Stimulated activated naive CD8-positive, alpha-beta T cell treated with anti-CD3 and anti-CD28 coated beads, Interleukin-15, Interleukin-2, amounts not matched to agents 100 U/mL and 50 U/mL, for 24 hours (primary cell): ENCODE data around the gene GCNT4.
"Not testable (repeated sequence)": the region's sequence is repeated elsewhere in the genome, so short reads cannot be mapped to it uniquely, and the experiment has no call there.

Source experiments
- ATAC-seq: fragments of 150-1000 bp; cut with Tn5 transposase; one replicate; pipeline ENCODE4 v1.10.0; 2021
- DNase-seq: peaks from one replicate; pipeline ENCODE4 v3.0.0; 2021

The GCNT4 gene

GRCh38 chr5:75052192-75053053, at the start of gene GCNT4:
GCNT4 (minus strand) TSS chr5:75052558; CDS start chr5:75030037, 22,521 bp downstream.
- ATAC-seq (peak; percentile 45), DNase-seq (peak; percentile 65)

GRCh38 chr5:75095956-75096355, 43.6 kb upstream of the GCNT4 start:
- not testable (repeated sequence) for DNase-seq, ATAC-seq

- no peak for ATAC-seq
- no peak for DNase-seq
These were observed 39.2 kb upstream of the GCNT4 start for GRCh38 chr5:75091597-75091996.

GRCh38 chr5:75089662-75090061, 37.3 kb upstream of the GCNT4 start:
- DNase-seq, result no peak
- ATAC-seq, result peak; percentile 53

GRCh38 chr5:75089137-75089536, 36.8 kb upstream of the GCNT4 start:
- DNase-seq, result peak; percentile 26
- peak; percentile 95 for ATAC-seq

GRCh38 chr5:75088648-75089047, 36.3 kb upstream of the GCNT4 start:
- ATAC-seq (no peak), DNase-seq (no peak)

DNA sequence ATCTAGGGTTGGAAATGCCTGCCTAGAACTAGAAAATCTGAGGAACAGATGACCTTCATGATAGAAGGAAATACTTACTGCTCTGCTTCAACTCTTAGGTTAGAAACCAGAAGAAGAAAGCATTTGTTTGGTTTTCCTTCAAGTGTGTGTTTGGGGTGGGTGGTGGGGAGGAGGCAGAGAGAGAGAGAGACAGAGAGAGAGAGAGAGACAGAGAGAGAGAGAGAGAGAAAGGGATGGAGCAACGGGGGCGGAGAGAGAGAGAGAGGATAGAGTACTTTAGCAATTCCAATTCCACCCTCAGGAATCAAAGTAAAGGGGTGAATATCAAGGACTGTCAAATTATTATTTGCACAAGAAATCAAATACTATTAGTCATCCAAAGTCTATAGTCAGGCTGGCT, 29.2 kb upstream of the GCNT4 start:
- DNase-seq (no peak), ATAC-seq (no peak)

- not testable (repeated sequence) for DNase-seq, ATAC-seq
These were observed 27.0 kb upstream of the GCNT4 start for GRCh38 chr5:75079346-75079745.

- ATAC-seq (no peak), DNase-seq (no peak)
These were observed 25.7 kb upstream of the GCNT4 start for GRCh38 chr5:75078027-75078426.

DNA sequence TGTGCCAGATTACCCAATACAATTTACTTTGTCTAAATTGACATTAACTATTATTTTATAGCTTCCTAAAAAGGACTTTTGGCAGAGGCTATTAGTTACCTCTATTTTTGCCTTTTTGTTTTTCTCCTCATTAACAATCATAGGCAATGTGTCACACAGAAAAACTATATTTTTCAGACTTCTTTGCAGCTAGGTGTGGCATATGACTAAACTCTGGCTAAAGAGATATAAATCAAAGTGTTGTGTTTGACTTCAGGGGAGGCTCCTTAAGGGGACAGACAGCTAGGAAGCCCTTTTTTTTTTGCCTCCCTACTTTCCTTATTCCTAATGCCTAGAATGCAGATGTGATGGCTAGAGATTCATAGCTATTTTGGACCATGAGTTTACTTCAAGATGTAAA, 19.7 kb upstream of the GCNT4 start:
- ATAC-seq (no peak), DNase-seq (no peak)

DNA sequence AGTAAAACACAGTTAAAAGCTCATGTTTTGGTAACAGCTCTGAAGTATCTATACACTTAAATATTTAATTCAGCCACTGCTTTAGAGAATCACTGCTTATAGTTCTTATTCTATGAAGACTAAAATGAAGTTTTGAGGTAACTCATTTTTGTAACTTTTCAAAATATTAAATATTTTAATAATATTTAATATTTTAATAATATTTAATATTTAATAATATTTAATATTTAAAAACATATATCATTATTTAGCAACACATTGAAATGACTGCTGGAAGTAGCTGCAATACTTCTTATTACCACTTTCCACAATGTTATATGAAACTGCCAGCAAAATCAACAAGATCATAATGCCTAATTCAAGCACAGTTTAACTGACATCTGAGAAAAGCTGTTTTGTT, 18.7 kb upstream of the GCNT4 start:
- no peak for DNase-seq
- ATAC-seq, result no peak

- ATAC-seq, result no peak
- no peak for DNase-seq
These were observed 15.1 kb upstream of the GCNT4 start for GRCh38 chr5:75067434-75067833.

DNA sequence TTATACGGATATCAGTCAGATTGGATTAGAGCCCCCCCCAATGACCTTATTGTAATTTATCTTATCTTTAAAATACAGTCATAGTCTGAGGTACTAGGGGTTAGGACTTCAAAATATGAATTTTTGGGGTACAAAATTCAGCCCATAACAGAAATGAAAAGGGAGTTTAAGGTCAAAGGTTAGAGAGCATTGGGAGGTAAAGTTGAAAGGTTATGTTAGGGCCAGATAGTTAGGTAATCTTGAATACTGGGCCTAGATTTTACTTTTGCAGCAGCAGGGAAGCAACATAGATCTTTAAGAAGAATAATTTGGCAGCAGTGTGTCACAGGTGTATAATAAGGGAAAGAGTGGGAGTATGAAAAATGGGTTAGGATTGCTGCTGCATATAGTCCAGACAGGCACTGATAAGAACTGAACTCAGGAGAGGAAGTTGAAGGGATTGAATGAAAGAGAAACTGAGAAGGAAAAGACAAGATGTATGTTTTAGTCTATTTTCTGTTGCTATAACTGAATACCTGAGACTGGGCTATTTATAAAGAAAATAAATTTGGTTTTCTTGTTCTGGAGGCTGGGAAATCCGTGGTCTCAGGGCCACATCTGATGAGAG, 10.7 kb upstream of the GCNT4 start:
- no peak for DNase-seq
- ATAC-seq, result no peak

DNA sequence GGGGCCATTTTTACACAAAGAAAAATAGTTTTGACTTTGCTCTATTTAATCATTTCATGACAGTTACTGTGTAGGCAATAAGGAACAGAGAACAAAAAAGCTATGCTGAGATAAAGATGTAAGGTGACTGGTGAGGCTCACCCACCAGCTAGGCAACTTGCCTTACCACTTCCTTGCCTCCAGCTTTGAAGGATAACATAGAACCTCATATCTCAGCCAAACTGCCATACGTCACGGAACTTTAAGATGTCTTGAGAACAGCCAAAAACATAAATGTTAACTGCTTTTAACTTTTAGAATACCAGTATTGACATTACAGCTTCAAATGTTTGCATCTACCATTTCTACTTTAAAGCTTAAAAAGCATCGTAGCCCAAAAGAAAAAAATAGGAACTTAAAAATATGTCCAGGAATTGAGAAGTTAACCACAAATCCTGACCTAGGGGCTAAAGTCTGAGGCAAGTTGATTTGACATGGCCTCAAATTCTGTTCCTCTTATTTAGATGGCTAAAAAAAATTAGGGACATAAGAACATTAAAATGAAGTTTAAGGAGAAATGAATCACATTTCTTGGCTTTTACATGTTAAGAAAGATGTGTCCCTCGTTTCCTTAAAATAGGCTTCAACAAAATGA, 7.7 kb upstream of the GCNT4 start:
- no peak for DNase-seq
- ATAC-seq, result peak; percentile 77

GRCh38 chr5:75058986-75059535, 6.7 kb upstream of the GCNT4 start:
- DNase-seq (no peak), ATAC-seq (peak; percentile 47)

DNA sequence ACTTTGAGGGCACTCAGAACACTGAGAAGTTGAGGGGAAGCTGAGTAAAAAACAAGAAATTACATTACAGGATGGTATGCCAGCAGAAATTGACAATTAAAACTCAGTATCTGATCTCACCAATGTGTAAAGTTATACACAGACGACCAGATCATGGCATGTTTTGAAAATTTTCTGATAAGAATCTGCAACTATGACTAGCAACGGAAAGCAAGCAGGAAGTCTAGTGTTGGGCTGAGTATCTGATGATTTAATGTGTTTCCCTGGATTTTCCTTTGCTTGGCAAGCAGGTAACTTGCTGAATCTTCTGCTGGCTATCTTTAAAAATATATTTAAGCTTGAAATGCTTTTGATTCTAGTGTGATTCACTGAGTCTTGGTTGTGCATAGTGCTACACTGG, 5.2 kb upstream of the GCNT4 start:
- DNase-seq (no peak), ATAC-seq (no peak)

DNA sequence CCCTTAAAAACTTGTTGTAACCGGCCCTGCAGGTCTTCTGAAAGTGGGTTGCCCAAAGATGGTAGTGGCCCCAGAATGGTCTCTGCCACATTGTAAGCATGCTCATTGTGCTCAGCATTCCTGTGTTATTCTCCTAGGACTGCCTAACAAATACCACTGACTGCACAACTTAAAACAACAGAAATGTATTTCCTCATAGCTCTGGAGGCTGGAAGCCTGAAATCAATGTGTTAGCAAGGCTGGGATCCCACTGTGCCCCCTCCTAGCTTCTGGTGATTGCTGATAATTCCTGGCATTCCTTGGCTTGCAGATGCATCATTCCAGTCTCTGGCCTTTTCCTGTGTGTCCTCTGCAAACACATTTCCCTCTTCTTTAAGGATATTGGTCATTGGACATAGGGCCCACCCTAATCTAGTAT, 3.4 kb upstream of the GCNT4 start:
- ATAC-seq, result no peak
- no peak for DNase-seq

DNA sequence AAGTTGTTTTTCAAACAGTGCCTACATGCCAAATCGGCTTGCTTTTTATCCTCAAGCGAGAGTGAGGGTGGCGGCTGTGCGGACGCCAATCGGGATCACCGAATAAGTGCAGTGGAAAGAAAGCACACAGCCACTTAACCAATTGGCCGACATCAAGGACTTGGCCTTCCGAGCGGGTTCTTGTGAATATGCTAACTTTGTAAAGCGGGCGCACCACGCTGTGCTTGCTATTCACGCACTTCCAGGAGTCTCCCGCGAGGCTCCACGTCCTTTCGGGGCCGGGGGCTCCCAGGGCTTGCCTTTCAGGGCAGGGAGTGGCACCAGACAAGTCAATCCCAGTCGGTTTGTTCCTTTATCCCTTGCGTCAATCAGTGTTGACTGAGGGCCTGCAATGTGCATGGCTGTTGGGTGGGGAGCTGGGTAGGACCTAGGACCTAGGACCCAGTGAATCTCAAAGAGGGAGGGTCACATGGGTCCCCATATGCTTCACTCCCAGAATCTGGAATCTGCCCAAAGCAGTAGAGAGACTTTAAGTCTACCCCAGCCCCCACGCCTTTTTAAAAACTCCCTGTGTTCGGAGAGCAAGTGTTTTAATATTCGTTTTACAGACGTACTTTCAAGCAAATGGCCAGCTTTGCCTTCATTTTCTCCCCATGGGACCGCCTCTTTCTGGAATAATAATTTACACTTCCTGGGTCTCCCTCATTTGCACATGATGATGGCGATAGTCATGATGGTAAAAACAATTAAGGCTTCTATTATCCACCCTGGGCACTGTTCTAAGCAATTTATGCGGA, 2.0 kb upstream of the GCNT4 start:
- DNase-seq (peak; percentile 31), ATAC-seq (no peak)

DNA sequence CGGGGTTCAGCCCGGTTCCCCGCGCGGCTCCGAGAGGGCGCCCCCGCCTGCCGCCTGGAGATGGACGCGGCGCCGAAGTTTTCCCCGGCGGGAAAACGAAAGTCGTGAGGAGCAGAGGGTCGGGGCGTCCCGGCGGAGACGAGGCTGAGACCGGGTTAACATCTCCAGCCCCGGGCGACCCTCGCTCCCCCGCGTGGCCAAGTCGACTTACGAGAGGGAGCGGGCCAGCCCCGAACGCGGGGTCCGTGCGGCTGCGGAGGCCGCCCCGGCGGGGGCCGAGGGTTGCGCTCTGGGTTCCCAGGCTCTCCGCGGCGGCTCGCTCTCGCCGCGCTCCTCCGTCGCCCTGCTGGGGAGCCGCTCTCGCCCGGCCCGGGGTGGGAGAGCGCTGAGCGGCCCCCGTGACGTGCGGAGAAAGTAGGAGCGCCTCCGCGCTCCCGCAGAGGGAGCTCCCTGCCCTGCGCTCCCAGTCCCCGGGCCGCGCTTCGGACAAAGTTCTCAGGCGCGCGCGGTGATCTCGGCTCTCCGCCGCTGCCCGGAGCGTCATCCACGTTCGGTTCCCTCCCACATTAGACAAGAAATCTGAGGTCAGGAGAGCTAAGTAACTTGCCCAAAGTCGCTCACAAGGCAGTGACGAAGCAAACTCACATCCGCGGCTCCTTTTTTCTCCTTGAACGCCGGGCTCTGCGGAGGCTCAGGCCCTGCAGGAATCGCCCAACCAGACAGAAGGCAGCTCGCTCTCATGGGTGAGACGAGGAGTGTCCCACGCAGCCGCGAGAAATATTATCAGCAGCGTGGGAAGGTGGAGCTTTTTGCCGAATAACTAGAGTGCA, 1.2 kb upstream of the GCNT4 start:
- DNase-seq, result peak; percentile 62
- peak; percentile 30 for ATAC-seq

GRCh38 chr5:75053054-75053303, 621 bp upstream of the GCNT4 start:
- ATAC-seq (no peak), DNase-seq (no peak)

GRCh38 chr5:75051217-75051751, 1.1 kb downstream of the GCNT4 start:
- ATAC-seq (peak; percentile 11), DNase-seq (no peak)
